ENCODE measurements around the gene PGR. TPM values are rescaled to one million over a fixed set of nuclear protein-coding genes. Genes with fewer than 3 reads are reported as not detected.

PGR gene
- total RNA-seq (2021; fragmentation: NEBNext Ultra II Directional; extraction: Animal tissue kit (Norgen Biotek cat#: 25700)), result not detected
- long read RNA-seq, result 0 reads

GRCh38 chr11:101129203-101129943, at the start of gene PGR:
Gene PGR (minus strand): TSS chr11:101129813. CDS start chr11:101129070, 743 bp downstream.
- Mint-ChIP-seq H3K27ac (no peak within 1 kb of the TSS), H3K9me3 (no peaks in the 10 kb centered on the region; the same call in 1 of the 2 replicates), H3K4me3 (no peak within 1 kb of the TSS), H3K27me3 (ENCODE audit: insufficient read depth) (peaks cover 14% of the 10 kb centered on the region), H3K4me1 (ENCODE audit: low read depth) (no peaks in the 10 kb centered on the region), H3K36me3 (ENCODE audit: low read depth) (no peaks in the 10 kb centered on the region)
- no peak for TF ChIP-seq CTCF (IDR thresholded peaks at IDR 0.05)
- DNase-seq, result no peak

GRCh38 chr11:101176381-101176780, 46.8 kb upstream of the PGR start:
- Mint-ChIP-seq H3K27me3 (ENCODE audit: insufficient read depth) (no peaks in the 10 kb centered on the region), H3K27ac (no peak overlapping the region), H3K9me3 (peaks cover 36% of the 10 kb centered on the region), H3K4me3 (no peak overlapping the region), H3K4me1 (ENCODE audit: low read depth) (no peaks in the 10 kb centered on the region), H3K36me3 (ENCODE audit: low read depth) (no peaks in the 10 kb centered on the region)
- DNase-seq, result no peak
- no peak for TF ChIP-seq CTCF (IDR thresholded peaks at IDR 0.05)

GRCh38 chr11:101169944-101170343, 40.3 kb upstream of the PGR start:
- H3K9me3 Mint-ChIP-seq, result peaks cover 42% of the 10 kb centered on the region
- H3K27me3 Mint-ChIP-seq (ENCODE audit: insufficient read depth), result no peaks in the 10 kb centered on the region
- TF ChIP-seq CTCF (IDR thresholded peaks at IDR 0.05), result no peak
- no peak for DNase-seq
- no peaks in the 10 kb centered on the region for H3K4me1 Mint-ChIP-seq (ENCODE audit: low read depth)
- no peaks in the 10 kb centered on the region for H3K36me3 Mint-ChIP-seq (ENCODE audit: low read depth)
- H3K4me3 Mint-ChIP-seq, result no peak overlapping the region
- H3K27ac Mint-ChIP-seq, result no peak overlapping the region

GRCh38 chr11:101166038-101166437, 36.4 kb upstream of the PGR start:
- H3K27me3 Mint-ChIP-seq (ENCODE audit: insufficient read depth), result no peaks in the 10 kb centered on the region; the same call in 1 of the 2 replicates
- H3K27ac Mint-ChIP-seq, result no peak overlapping the region
- H3K4me3 Mint-ChIP-seq, result no peak overlapping the region
- no peaks in the 10 kb centered on the region for H3K4me1 Mint-ChIP-seq (ENCODE audit: low read depth)
- no peaks in the 10 kb centered on the region for H3K36me3 Mint-ChIP-seq (ENCODE audit: low read depth)
- TF ChIP-seq CTCF (IDR thresholded peaks at IDR 0.05), result no peak
- DNase-seq, result no peak
- peaks cover 34% of the 10 kb centered on the region for H3K9me3 Mint-ChIP-seq

- Mint-ChIP-seq H3K36me3 (ENCODE audit: low read depth) (no peaks in the 10 kb centered on the region), H3K9me3 (peaks cover 30% of the 10 kb centered on the region), H3K27me3 (ENCODE audit: insufficient read depth) (no peaks in the 10 kb centered on the region; the same call in 1 of the 2 replicates), H3K4me3 (no peak overlapping the region), H3K4me1 (ENCODE audit: low read depth) (no peaks in the 10 kb centered on the region), H3K27ac (no peak overlapping the region)
- no peak for DNase-seq
- TF ChIP-seq CTCF (IDR thresholded peaks at IDR 0.05), result no peak
Measured at GRCh38 chr11:101158119-101158518, 28.5 kb upstream of the PGR start.
